ENCODE data around the gene TOMM7. TPM values are rescaled to one million over a fixed set of nuclear protein-coding genes. Genes with fewer than 3 reads are reported as not detected.
"Not testable (repeated sequence)": the region's sequence is repeated elsewhere in the genome, so short reads cannot be mapped to it uniquely, and the experiment has no call there.

TOMM7 gene
- total RNA-seq, 1 donor from 2014 or later: 324 TPM

DNA sequence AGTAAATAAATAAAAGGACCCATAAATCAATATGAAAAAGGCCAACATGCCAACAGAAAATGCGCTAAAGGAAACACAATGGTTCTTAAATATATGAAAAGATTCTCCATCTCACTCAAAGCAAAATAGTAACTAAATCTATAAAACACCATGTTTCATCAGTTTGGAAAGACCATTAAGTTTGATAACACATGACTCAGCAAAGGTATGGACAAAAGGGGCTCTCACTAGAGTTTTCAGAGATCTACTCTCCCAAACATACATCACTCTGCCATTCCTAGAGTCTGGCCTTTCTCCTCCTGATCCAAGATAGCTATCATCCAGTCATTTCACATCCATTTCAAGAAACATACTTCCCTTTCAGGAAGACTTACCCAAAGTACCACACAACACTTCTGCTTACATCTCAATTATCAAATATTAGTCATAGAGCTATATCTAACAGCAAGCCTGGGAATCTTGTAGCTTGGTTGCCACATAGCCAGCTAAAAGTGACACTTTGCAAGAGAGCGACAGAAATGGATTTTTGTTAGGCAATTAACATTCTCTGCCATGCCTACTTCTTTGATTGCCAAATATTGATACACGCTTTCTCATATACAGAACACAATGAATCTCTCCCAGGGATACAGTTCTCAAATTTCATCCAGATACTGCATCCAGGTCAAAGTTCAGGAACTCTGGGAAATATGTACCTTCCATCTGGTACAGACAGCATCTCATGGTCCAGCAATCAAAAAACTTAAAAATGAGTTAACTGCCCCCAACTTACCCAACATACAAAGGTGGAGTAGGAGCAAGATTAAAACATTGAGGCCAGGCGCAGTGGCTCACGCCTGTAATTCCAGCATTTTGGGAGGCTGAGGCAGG is 28.8 kb downstream of the TOMM7 start:
- Mint-ChIP-seq H3K36me3 (ENCODE audit: low read depth) (no peaks in the 10 kb centered on the region), H3K4me1 (no peaks in the 10 kb centered on the region)
- TF ChIP-seq, protein P1, sequence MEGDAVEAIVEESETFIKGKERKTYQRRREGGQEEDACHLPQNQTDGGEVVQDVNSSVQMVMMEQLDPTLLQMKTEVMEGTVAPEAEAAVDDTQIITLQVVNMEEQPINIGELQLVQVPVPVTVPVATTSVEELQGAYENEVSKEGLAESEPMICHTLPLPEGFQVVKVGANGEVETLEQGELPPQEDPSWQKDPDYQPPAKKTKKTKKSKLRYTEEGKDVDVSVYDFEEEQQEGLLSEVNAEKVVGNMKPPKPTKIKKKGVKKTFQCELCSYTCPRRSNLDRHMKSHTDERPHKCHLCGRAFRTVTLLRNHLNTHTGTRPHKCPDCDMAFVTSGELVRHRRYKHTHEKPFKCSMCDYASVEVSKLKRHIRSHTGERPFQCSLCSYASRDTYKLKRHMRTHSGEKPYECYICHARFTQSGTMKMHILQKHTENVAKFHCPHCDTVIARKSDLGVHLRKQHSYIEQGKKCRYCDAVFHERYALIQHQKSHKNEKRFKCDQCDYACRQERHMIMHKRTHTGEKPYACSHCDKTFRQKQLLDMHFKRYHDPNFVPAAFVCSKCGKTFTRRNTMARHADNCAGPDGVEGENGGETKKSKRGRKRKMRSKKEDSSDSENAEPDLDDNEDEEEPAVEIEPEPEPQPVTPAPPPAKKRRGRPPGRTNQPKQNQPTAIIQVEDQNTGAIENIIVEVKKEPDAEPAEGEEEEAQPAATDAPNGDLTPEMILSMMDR (IDR thresholded peaks at IDR 0.05): no peak

DNA sequence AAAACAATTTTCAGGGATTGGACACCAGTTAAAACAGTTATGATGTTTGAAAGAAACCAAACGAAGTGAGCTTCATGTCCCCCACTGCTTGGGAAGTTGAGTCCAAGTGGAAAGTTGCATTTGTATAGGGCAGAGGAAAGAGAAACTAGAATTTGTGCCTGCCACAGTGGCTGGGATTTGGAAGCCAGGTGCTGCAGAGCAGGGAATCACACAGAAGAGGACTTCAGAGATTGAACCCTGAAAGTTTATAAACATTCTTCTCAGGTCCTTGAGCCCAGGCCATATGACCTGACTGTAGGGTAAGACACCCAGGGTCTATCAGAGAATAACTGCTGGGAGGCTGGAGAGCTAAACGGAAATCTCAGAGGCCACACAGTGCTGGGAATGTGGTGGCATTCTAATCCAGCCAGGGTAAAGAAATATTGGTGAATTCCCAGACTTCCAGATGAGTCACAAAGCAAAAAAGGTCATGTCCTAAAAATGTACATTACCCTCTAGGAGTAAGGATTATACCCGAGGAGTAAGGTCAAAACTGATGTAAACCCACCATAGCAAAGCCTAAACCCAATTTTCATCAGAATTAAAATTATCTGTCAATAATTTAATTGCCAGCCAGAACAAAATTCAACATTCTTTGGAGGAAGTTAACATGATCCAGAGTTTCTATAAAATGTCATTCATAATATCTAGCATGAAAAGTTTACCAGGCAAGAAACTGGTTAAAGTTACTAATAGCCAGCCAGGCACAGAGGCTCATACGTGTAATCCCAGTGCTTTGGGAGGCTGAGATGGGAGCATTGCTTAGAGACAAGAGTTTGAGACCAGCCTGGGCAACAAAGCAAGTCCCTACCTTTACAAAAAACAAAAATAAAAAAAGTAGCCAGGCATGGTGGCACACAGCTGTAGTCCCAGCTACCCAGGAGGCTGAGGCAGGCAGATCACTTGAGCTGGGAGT is 31.2 kb downstream of the TOMM7 start:
- H3K27ac Mint-ChIP-seq: no peak overlapping the region
- H3K4me1 Mint-ChIP-seq: no peaks in the 10 kb centered on the region
- intact Hi-C loops (cut with micrococcal nuclease): no loop called here
- H3K27me3 Mint-ChIP-seq: no peaks in the 10 kb centered on the region
- POLR2A ChIA-PET: no interaction called here
- no peak for DNase-seq
- no peak overlapping the region for H3K4me3 Mint-ChIP-seq
- ATAC-seq (ENCODE audit: low read depth): no peak
- TF ChIP-seq, protein P1 (IDR thresholded peaks at IDR 0.05): no peak
- H3K36me3 Mint-ChIP-seq (ENCODE audit: low read depth): no peaks in the 10 kb centered on the region
- CTCF ChIA-PET: interaction anchor here (1.0 kb wide), 1 partner anchor 264 kb away, joined by 3 read pairs; no protein-coding TSS in a partner anchor
- H3K9me3 Mint-ChIP-seq: no peaks in the 10 kb centered on the region

More for the DNA sequence above, 28.8 kb downstream of the TOMM7 start:
- intact Hi-C loops (cut with micrococcal nuclease): no loop called here
- ATAC-seq (ENCODE audit: low read depth) (no peak), DNase-seq (no peak)
- Mint-ChIP-seq H3K27me3 (no peaks in the 10 kb centered on the region), H3K4me3 (no peak overlapping the region), H3K9me3 (no peaks in the 10 kb centered on the region), H3K27ac (no peak overlapping the region)
- CTCF ChIA-PET: no interaction called here
- POLR2A ChIA-PET: no interaction called here

DNA sequence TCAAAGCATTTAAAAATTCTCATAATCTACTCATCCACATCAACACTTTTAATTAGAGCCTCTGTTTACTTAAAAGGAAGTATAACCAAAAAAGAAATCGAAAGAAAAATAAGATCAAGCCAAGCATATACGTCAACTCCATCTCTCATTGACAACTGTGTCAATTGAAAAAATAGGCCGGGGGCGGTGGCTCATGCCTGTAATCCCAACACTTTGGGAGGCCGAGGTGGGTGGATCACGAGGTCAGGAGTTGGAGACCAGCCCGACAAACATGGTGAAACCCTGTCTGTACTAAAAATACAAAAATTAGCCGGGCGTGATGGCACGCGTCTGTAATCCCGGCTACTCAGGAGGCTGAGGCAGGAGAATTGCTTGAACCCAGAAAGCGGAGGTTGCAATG is 32.0 kb downstream of the TOMM7 start:
- intact Hi-C loops (cut with micrococcal nuclease); H3K27ac Mint-ChIP-seq; DNase-seq; H3K4me3 Mint-ChIP-seq; H3K27me3 Mint-ChIP-seq; ATAC-seq (ENCODE audit: low read depth); H3K4me1 Mint-ChIP-seq; H3K36me3 Mint-ChIP-seq (ENCODE audit: low read depth); POLR2A ChIA-PET; H3K9me3 Mint-ChIP-seq: not testable (repeated sequence)
- CTCF ChIA-PET: interaction anchor here (1.0 kb wide), 1 partner anchor 264 kb away, joined by 3 read pairs; no protein-coding TSS in a partner anchor

DNA sequence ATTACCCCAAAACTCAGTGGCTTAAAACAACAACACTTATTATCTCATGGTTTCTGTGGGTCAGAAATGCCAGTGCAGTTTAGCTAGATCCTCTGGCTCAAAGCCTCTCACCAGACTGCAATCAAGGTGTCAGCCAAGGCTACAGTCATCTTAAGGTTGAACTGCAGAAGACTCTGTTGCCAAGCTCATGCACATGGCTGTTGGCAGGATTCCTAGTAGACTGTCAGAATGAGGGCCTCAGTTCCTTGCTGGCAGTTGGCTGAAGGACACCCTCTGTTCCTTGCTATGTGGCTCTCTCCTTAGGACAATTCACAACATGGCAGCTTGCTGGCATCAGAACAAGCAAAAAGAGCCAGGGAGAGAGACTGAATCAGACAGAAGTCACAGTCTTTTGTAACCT is 34.7 kb downstream of the TOMM7 start:
- TF ChIP-seq, protein P1 (IDR thresholded peaks at IDR 0.05): no peak
- H3K9me3 Mint-ChIP-seq: no peaks in the 10 kb centered on the region
- H3K27me3 Mint-ChIP-seq: no peaks in the 10 kb centered on the region
- H3K27ac Mint-ChIP-seq: no peak overlapping the region
- intact Hi-C loops (cut with micrococcal nuclease): no loop called here
- ATAC-seq (ENCODE audit: low read depth): no peak
- no peak for DNase-seq
- no peak overlapping the region for H3K4me3 Mint-ChIP-seq
- no peaks in the 10 kb centered on the region for H3K36me3 Mint-ChIP-seq (ENCODE audit: low read depth)
- no peaks in the 10 kb centered on the region for H3K4me1 Mint-ChIP-seq
- POLR2A ChIA-PET: no interaction called here
- CTCF ChIA-PET: no interaction called here

DNA sequence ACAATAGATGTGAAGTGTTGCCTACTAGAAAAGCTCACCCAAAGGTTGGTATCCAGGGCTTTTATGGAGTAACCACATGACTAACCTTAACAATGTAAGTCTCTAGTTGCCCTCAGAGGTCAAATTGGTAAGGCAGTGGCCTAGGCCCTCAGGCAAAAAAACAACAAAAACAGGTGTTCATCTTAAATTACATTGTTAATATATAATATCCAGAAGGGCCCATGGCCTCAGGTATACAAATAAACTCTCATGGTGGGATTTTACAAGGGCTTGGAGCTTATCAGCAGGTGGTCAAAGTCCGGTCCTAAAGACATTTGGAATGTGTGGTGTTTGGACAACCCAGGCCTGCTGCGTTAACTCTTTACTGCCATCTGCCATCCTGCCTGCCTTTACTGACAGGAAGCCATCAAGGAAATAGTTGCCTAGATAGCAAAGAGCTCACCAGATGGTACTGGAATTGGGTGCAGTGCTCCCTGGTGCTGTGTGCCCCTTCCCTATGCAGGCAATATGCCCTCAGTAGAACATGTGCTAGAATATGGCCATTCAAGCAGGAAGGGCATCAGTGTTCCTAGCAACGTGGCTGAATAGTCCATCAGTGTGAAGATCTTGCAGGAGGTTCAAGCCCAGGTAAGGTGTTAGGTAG is 36.2 kb downstream of the TOMM7 start:
- H3K27ac Mint-ChIP-seq: no peak overlapping the region
- no peaks in the 10 kb centered on the region for H3K4me1 Mint-ChIP-seq
- ATAC-seq (ENCODE audit: low read depth) (no peak), DNase-seq (no peak)
- TF ChIP-seq, protein P1 (IDR thresholded peaks at IDR 0.05): no peak
- H3K36me3 Mint-ChIP-seq (ENCODE audit: low read depth): no peaks in the 10 kb centered on the region
- no peaks in the 10 kb centered on the region for H3K9me3 Mint-ChIP-seq
- CTCF ChIA-PET: interaction anchor here (1.0 kb wide), 1 partner anchor 226 kb away, joined by 3 read pairs; no protein-coding TSS in a partner anchor
- no peak overlapping the region for H3K4me3 Mint-ChIP-seq
- no peaks in the 10 kb centered on the region for H3K27me3 Mint-ChIP-seq
- intact Hi-C loops (cut with micrococcal nuclease): no loop called here
- POLR2A ChIA-PET: no interaction called here
